GM18498 (cell line): ENCODE results near the gene RPS19BP1.

ENCODE experiments used
- ATAC-seq: cut with Tn5 transposase; IDR thresholded peaks from one replicate; pipeline ENCODE4 v1.9.1; 2021; ENCODE audit warnings: mild to moderate bottlenecking, moderate library complexity; ENCODE audit not compliant: unreplicated experiment

The RPS19BP1 gene

GRCh38 chr22:39532215-39533073, at the start of gene RPS19BP1:
Gene RPS19BP1 (minus strand): TSS chr22:39532748. CDS start chr22:39532738, 10 bp downstream.
- ATAC-seq, result peak; percentile 84

GRCh38 chr22:39581303-39581702, 48.8 kb upstream of the RPS19BP1 start:
- no peak for ATAC-seq

GRCh38 chr22:39580795-39581194, 48.2 kb upstream of the RPS19BP1 start:
- no peak for ATAC-seq

GRCh38 chr22:39580006-39580441, 47.5 kb upstream of the RPS19BP1 start:
- ATAC-seq, result no peak

- no peak for ATAC-seq
These were observed 45.4 kb upstream of the RPS19BP1 start for GRCh38 chr22:39577900-39578299.

- ATAC-seq, result no peak
These were observed 44.8 kb upstream of the RPS19BP1 start for GRCh38 chr22:39577366-39577765.

- ATAC-seq, result no peak
These were observed 43.5 kb upstream of the RPS19BP1 start for GRCh38 chr22:39576027-39576426.

- ATAC-seq, result no peak
These were observed 42.9 kb upstream of the RPS19BP1 start for GRCh38 chr22:39575552-39575825.

- ATAC-seq, result no peak
These were observed 42.4 kb upstream of the RPS19BP1 start for GRCh38 chr22:39574779-39575551.

GRCh38 chr22:39571538-39571937, 39.0 kb upstream of the RPS19BP1 start:
- no peak for ATAC-seq

- no peak for ATAC-seq
These were observed 38.1 kb upstream of the RPS19BP1 start, which contains the start of gene CACNA1I for GRCh38 chr22:39570665-39571064. Gene CACNA1I (plus strand): TSS chr22:39570753. CDS start chr22:39570753, 0 bp downstream.

- ATAC-seq, result no peak
These were observed 37.7 kb upstream of the RPS19BP1 start for GRCh38 chr22:39570226-39570625.

- no peak for ATAC-seq
These were observed 36.5 kb upstream of the RPS19BP1 start for GRCh38 chr22:39569066-39569465.

- no peak for ATAC-seq
These were observed 35.9 kb upstream of the RPS19BP1 start for GRCh38 chr22:39568278-39568981.

GRCh38 chr22:39567135-39567946, 34.8 kb upstream of the RPS19BP1 start:
- no peak for ATAC-seq

- ATAC-seq, result no peak
These were observed 32.9 kb upstream of the RPS19BP1 start for GRCh38 chr22:39565414-39565944.

- ATAC-seq, result no peak
These were observed 31.3 kb upstream of the RPS19BP1 start for GRCh38 chr22:39563571-39564428.

GRCh38 chr22:39562839-39563489, 30.4 kb upstream of the RPS19BP1 start:
- no peak for ATAC-seq

- no peak for ATAC-seq
These were observed 27.6 kb upstream of the RPS19BP1 start for GRCh38 chr22:39560127-39560526.
